GM19351 (cell line): ENCODE measurements around the gene APOA5.
"Not testable (repeated sequence)": the region's sequence is repeated elsewhere in the genome, so short reads cannot be mapped to it uniquely, and the experiment has no call there.

ENCODE experiments used
- ATAC-seq: cut with Tn5 transposase; IDR thresholded peaks from one replicate; pipeline ENCODE4 v1.9.1; 2021; ENCODE audit warnings: mild to moderate bottlenecking, moderate library complexity; ENCODE audit not compliant: unreplicated experiment

APOA5 gene

GRCh38 chr11:116791813-116792143 is at the start of gene APOA5:
TSS of gene APOA5 (minus strand) at chr11:116791879. CDS start at chr11:116791860, 19 bp downstream.
- no peak for ATAC-seq

GRCh38 chr11:116840746-116841296 is 49.1 kb upstream of the APOA5 start:
- ATAC-seq: no peak

- ATAC-seq: no peak
These were observed 48.6 kb upstream of the APOA5 start for GRCh38 chr11:116840224-116840745.

- no peak for ATAC-seq
These were observed 46.8 kb upstream of the APOA5 start for GRCh38 chr11:116838321-116839084.

- ATAC-seq: no peak
These were observed 45.8 kb upstream of the APOA5 start, which contains the start of gene APOA1 for GRCh38 chr11:116837231-116838091. TSS of gene APOA1 (minus strand) at chr11:116837622. CDS start at chr11:116837387, 235 bp downstream.

- ATAC-seq: no peak
These were observed 44.9 kb upstream of the APOA5 start for GRCh38 chr11:116836632-116836991.

GRCh38 chr11:116835791-116836631 is 44.3 kb upstream of the APOA5 start:
- peak; percentile 95 for ATAC-seq

GRCh38 chr11:116835042-116835772 is 43.5 kb upstream of the APOA5 start:
- peak; percentile 1 for ATAC-seq

GRCh38 chr11:116834535-116835041 is 42.9 kb upstream of the APOA5 start:
- ATAC-seq: not testable (repeated sequence)

- no peak for ATAC-seq
These were observed 42.3 kb upstream of the APOA5 start for GRCh38 chr11:116833816-116834534.

GRCh38 chr11:116833491-116833815 is 41.8 kb upstream of the APOA5 start:
- no peak for ATAC-seq

GRCh38 chr11:116832350-116833290 is 40.9 kb upstream of the APOA5 start:
- ATAC-seq: no peak

GRCh38 chr11:116831790-116832349 is 40.2 kb upstream of the APOA5 start:
- no peak for ATAC-seq

- no peak for ATAC-seq
These were observed 38.7 kb upstream of the APOA5 start for GRCh38 chr11:116830184-116830912.

GRCh38 chr11:116829525-116830183 is 38.0 kb upstream of the APOA5 start, which contains the start of gene APOC3:
TSS of gene APOC3 (plus strand) at chr11:116829907. CDS start at chr11:116830583, 676 bp downstream.
- no peak for ATAC-seq
